Thoracic aorta (tissue), 2 donors: Measurements from ENCODE around the gene SEC63. TPM values are rescaled to one million over a fixed set of nuclear protein-coding genes. Genes with fewer than 3 reads are reported as not detected.
"Not testable (repeated sequence)": the region's sequence is repeated elsewhere in the genome, so short reads cannot be mapped to it uniquely, and the experiment has no call there.

Source experiments
- ATAC-seq: fragments of 150-250 bp; one replicate; pipeline ENCODE4 v1.8.0; 2017; ENCODE audit warnings: low read depth; ENCODE audit not compliant: insufficient number of reproducible peaks, low FRiP score
- DNase-seq: peaks from one replicate; pipeline ENCODE4 v3.0.0-alpha.2; 2020; ENCODE audit warnings: low spot score
- H3K27ac ChIP-seq, 2 donors: fragments of 200-600 bp; sonication (generic); 1 replicate in 1 of 2; 2 replicates in 1 of 2; pipeline ENCODE4 v1.5.1; 2016; ENCODE audit warnings: mild to moderate bottlenecking in 2 of 2, moderate library complexity in 2 of 2
- H3K27me3 ChIP-seq: fragments of 200-600 bp; sonication (generic); replicated peaks from 2 replicates; pipeline ENCODE4 v1.6.0; 2016; ENCODE audit warnings: mild to moderate bottlenecking; ENCODE audit not compliant: insufficient read depth
- H3K36me3 ChIP-seq: fragments of 200-600 bp; sonication (generic); one replicate; pipeline ENCODE4 v1.5.1; 2016
- H3K4me1 ChIP-seq, 2 donors: fragments of 200-600 bp; sonication (generic); 1 replicate in 1 of 2; 2 replicates in 1 of 2; pipeline versions ENCODE4 v1.5.1 to v1.6.0; 2016; ENCODE audit warnings: low read depth in 2 of 2, mild to moderate bottlenecking in 1 of 2; ENCODE audit not compliant: control insufficient read depth in 1 of 2
- H3K4me3 ChIP-seq: fragments of 200-600 bp; sonication (generic); 2 replicates; pipeline ENCODE4 v1.5.1; 2016; ENCODE audit warnings: mild to moderate bottlenecking
- H3K9me3 ChIP-seq: fragments of 200-600 bp; sonication (generic); 2 replicates; pipeline ENCODE4 v1.5.1; 2016
- total RNA-seq, 2 donors: library from RNA; depleted of rRNA; stranded (reverse); fragments of >200 nt; gene quantifications; one replicate each; pipeline versions ENCODE4 v1.1.0 to v1.2.3, GENCODE V29; 2016
- TF ChIP-seq, protein P1 (sequence below): fragments of 200-600 bp; sonication (generic); IDR thresholded peaks from one replicate; pipeline ENCODE4 v1.5.1; 2019; ENCODE audit warnings: antibody characterized with exemption

Gene SEC63
- total RNA-seq, 2 donors from 2014 or later: 39.4 to 39.5 TPM

DNA sequence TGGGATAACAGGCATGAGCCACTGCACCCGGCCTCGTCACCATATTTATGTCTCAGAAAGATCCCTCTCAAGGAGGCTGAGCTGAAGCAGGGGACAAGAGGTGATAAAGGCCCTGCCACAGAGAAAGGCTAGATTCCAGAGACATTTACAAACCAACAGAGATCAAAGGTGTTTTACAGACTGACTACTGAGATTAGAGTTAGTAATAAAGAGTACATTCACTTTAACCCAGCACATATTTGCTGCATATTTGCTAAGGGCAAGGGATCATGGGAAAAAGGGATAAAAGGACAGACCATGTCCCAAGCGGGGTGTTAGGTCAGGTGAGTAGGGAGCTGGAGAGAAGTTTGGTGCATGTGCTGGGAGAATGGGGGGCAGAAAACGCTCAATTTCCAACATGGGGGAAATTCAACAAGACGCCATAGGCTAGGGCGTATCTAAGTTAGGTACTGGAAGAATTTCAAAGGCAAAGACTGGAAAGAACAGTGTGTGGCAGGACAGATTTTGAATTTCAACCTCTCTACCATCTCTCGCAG is 43.8 kb upstream of the SEC63 start:
- TF ChIP-seq, protein P1, sequence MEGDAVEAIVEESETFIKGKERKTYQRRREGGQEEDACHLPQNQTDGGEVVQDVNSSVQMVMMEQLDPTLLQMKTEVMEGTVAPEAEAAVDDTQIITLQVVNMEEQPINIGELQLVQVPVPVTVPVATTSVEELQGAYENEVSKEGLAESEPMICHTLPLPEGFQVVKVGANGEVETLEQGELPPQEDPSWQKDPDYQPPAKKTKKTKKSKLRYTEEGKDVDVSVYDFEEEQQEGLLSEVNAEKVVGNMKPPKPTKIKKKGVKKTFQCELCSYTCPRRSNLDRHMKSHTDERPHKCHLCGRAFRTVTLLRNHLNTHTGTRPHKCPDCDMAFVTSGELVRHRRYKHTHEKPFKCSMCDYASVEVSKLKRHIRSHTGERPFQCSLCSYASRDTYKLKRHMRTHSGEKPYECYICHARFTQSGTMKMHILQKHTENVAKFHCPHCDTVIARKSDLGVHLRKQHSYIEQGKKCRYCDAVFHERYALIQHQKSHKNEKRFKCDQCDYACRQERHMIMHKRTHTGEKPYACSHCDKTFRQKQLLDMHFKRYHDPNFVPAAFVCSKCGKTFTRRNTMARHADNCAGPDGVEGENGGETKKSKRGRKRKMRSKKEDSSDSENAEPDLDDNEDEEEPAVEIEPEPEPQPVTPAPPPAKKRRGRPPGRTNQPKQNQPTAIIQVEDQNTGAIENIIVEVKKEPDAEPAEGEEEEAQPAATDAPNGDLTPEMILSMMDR: no peak

DNA sequence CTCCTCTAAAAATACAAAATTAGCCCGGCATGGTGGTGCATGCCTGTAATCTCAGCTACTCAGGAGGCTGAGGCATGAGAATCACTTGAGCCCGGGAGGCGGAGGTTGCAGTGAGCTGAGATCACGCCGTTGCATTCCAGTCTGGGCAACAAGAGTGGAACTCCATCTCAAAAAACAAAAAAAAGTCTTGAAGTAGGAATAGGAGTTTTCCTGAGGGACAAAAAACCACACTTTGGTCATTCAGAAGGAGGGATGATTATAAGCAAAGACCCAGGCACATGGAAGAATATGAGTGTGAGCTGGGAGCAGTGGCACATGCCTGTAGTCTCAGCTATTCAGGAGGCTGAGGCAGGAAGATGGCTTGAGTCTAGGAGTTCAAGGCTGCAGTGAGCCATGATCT is 42.3 kb upstream of the SEC63 start:
- not testable (repeated sequence) for DNase-seq, H3K36me3 ChIP-seq, H3K4me1 ChIP-seq, H3K27ac ChIP-seq, ATAC-seq, H3K4me3 ChIP-seq, H3K27me3 ChIP-seq, H3K9me3 ChIP-seq

More for the DNA sequence above, 43.8 kb upstream of the SEC63 start:
- H3K9me3 ChIP-seq: no peaks in the 10 kb centered on the region
- H3K27ac ChIP-seq: no peak overlapping the region
- no peak for ATAC-seq
- no peaks in the 10 kb centered on the region for H3K36me3 ChIP-seq
- H3K27me3 ChIP-seq: no peaks in the 10 kb centered on the region
- DNase-seq: no peak
- H3K4me1 ChIP-seq: no peaks in the 10 kb centered on the region
- no peak overlapping the region for H3K4me3 ChIP-seq

DNA sequence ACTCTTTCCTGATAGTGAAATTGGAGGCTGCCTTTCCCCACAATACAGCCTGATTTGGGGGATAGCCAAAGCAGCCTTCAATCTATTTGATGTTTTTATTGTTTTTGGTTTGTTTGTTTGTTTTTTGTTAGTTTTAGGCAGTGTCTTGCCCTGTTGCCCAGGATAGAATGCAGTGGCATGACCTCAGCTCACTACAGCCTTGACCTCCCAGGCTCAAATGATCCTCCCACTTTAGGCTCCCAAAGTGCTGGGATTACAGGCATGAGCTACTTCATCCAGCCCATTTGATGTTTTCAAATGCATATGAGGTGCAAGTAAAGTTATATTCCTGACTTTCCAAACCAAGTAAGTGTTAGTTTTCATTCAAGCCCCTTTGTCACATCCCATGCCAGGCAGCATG is 41.3 kb upstream of the SEC63 start:
- DNase-seq: no peak

DNA sequence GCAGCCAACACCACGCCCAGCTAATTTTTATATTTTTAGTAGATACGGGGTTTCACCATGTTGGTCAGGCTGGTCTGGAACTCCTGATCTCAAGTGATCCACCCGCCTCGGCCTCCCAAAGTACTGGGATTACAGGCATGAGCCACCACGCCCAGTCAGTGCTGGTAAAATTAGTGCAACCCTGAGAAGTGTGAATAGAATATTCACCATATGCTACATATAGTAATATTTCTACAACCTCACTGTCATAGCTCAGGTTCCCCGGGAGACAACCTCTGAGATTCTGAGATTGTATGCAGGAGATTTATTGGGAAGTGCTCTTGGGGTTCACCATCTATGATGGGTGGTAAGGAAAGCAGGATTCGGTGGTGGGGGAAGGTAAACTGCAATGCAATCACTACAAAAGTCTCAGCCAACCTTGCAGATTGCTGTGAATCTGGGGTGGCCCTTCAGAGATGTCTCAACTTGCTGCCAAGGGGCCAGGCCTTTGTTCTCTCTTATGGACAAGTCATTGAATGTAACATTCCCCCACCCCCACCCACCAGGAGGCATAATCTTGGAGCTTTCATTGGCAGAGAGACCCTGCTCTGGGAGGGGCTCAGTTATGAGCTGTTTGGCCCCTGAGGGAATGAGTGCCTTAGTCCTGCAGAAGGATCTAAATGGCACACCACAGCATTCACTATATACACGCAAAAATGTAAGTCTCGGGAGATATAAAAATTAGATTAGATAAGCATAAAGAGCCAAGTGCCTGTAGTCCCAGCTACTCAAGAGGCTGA is 34.0 kb upstream of the SEC63 start:
- Histone ChIP-seq H3K9me3 (no peaks in the 10 kb centered on the region), H3K4me1 (no peaks in the 10 kb centered on the region), H3K27me3 (no peaks in the 10 kb centered on the region), H3K4me3 (no peak overlapping the region), H3K27ac (no peak overlapping the region), H3K36me3 (no peaks in the 10 kb centered on the region)
- ATAC-seq: no peak
- TF ChIP-seq, protein P1: no peak
- no peak for DNase-seq

More for the DNA sequence above, 41.3 kb upstream of the SEC63 start:
- Histone ChIP-seq H3K9me3 (no peaks in the 10 kb centered on the region), H3K36me3 (no peaks in the 10 kb centered on the region), H3K27ac (no peak overlapping the region), H3K4me3 (no peak overlapping the region), H3K27me3 (no peaks in the 10 kb centered on the region), H3K4me1 (no peaks in the 10 kb centered on the region)
- no peak for ATAC-seq
- TF ChIP-seq, protein P1: no peak

DNA sequence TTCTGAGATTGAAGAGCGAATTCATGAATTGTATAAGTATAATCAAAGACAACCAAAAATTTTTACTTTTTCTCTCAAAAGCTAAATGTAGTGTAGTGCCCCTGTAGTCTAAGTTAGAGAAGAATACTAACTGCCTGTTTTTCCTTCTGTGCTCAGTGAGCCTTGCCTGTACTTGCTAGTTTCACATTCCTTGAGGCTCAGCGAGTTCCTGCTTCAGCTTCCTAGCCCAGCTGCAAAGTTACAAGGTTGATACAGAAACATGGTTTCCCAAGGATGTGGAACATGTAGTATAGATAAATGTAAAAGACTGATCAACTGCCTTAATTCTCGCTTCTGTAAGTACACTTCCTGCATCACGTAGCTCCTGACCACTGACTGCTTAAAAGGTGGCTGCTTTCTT is 33.1 kb upstream of the SEC63 start:
- Histone ChIP-seq H3K27me3 (no peaks in the 10 kb centered on the region), H3K36me3 (no peaks in the 10 kb centered on the region), H3K9me3 (no peaks in the 10 kb centered on the region), H3K4me3 (no peak overlapping the region), H3K4me1 (no peaks in the 10 kb centered on the region), H3K27ac (no peak overlapping the region)
- ATAC-seq (no peak), DNase-seq (no peak)
- TF ChIP-seq, protein P1: no peak

DNA sequence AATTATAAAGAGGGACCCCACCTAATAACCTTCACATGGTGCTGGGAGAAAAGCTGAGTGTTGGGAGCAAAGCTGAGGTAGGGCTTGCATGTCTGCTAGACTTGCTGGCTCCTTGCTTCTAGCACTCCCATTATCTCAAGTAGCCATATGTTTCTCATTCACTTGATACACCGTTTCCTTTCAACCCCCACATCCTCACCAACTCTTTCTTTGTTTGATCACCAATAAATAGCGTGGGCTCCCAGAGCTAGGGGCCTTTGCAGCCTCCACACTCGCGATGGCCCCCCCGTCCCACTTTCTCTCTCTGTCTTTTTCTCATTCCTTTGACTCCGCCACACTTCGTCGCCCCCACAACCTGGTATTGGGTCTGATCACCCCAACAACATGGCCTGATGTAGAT is 32.6 kb upstream of the SEC63 start:
- H3K4me3 ChIP-seq, H3K36me3 ChIP-seq, H3K4me1 ChIP-seq, ATAC-seq, H3K27ac ChIP-seq, H3K27me3 ChIP-seq, DNase-seq, H3K9me3 ChIP-seq: not testable (repeated sequence)
